HCT116 (cell line): ENCODE data around the gene SKI. TPM values are rescaled to one million over a fixed set of nuclear protein-coding genes. Genes with fewer than 3 reads are reported as not detected.

Source experiments
- ATAC-seq: fragments of 200-7000 bp; cut with Tn5 transposase; 2 replicates; pipeline ENCODE4 v1.9.1; 2020; ENCODE audit warnings: mild to moderate bottlenecking, moderate library complexity
- BruUV-seq: library from RNA; stranded (reverse); fragments of 400-500 nt; replicated peaks from 2 replicates; lab custom pipeline; 2021; lab: Mats Ljungman, UMichigan
- CTCF ChIA-PET: fragments of 300-600 bp; sonication (Branson Sonifier 250); formaldehyde crosslinking; loops from one replicate; lab custom pipeline; 2021; ENCODE audit warnings: antibody characterized with exemption; lab: Charles Lee
- POLR2A ChIA-PET: fragments of 300-600, 350-600 bp; sonication (Branson Sonifier 250); formaldehyde crosslinking; loops from one replicate; lab custom pipeline; 2021; ENCODE audit warnings: antibody characterized with exemption; lab: Charles Lee
- RAD21 ChIA-PET, 2 experiments: fragments of 300-600 bp; sonication (Branson Sonifier 250); formaldehyde crosslinking; loops; one replicate each; lab custom pipeline; 2023; ENCODE audit warnings: low total read pairs in 2 of 2; ENCODE audit not compliant: uncharacterized antibody in 2 of 2, unreplicated experiment in 2 of 2, low non-redundant PET in 1 of 2; lab: Charles Lee
- DNase-seq: peaks from one replicate; pipeline ENCODE4 v3.0.0-alpha.2; 2010; ENCODE audit warnings: low read depth, low spot score
- H2AFZ ChIP-seq: fragments of 200-600 bp; shearing (Covaris generic), sonication (generic); 2 replicates; pipeline ENCODE4 v1.6.1; 2017; ENCODE audit warnings: low read depth, mixed run types, mixed read lengths, antibody characterized with exemption, low read length; ENCODE audit not compliant: poor library complexity, severe bottlenecking
- H3K27ac ChIP-seq: 2 replicates; pipeline ENCODE4 v1.5.1; 2012; ENCODE audit warnings: low read depth, low read length
- H3K27me3 ChIP-seq: fragments of 200-600 bp; sonication (generic); 2 replicates; pipeline ENCODE4 v1.6.1; 2016; ENCODE audit warnings: mixed run types, low read length, mixed read lengths; ENCODE audit not compliant: insufficient read depth
- H3K36me3 ChIP-seq, 2 experiments: fragments of 200-500 bp in 1 of 2; fragments of 200-600 bp in 1 of 2; sonication (Bioruptor generic) in 1 of 2; sonication (generic) in 1 of 2; 2 replicates each; pipeline versions ENCODE4 v1.5.1 to v1.6.1; 2014 to 2016; ENCODE audit warnings: low read length in 2 of 2, inconsistent platforms in 1 of 2, mixed read lengths in 1 of 2, mixed run types in 1 of 2; ENCODE audit not compliant: insufficient read depth in 2 of 2, control insufficient read depth in 1 of 2
- H3K4me1 ChIP-seq, 2 experiments: fragments of 200-600 bp in 1 of 2; sonication (generic) in 1 of 2; 2 replicates each; pipeline versions ENCODE4 v1.5.1 to v1.6.1; 2012 to 2017; ENCODE audit warnings: low read length in 2 of 2, inconsistent platforms in 1 of 2, mild to moderate bottlenecking in 1 of 2, mixed read lengths in 1 of 2, mixed run types in 1 of 2, moderate library complexity in 1 of 2; ENCODE audit not compliant: insufficient read depth in 2 of 2, control insufficient read depth in 1 of 2
- H3K4me2 ChIP-seq: fragments of 200-600 bp; sonication (generic); 2 replicates; pipeline ENCODE4 v1.6.1; 2017; ENCODE audit warnings: mixed run types, low read length, mixed read lengths
- H3K4me3 ChIP-seq, 2 experiments: fragments of 200-600 bp in 1 of 2; sonication (generic) in 1 of 2; replicated peaks in 1 of 2; 2 replicates each; pipeline ENCODE4 v1.5.1; 2011 to 2016; ENCODE audit warnings: low read length in 2 of 2, control low read depth in 1 of 2, low read depth in 1 of 2, mild to moderate bottlenecking in 1 of 2, mixed read lengths in 1 of 2, mixed run types in 1 of 2
- H3K79me2 ChIP-seq: fragments of 200-600 bp; sonication (generic); 2 replicates; pipeline ENCODE4 v1.6.1; 2017; ENCODE audit warnings: mild to moderate bottlenecking, mixed run types, low read length, moderate library complexity, mixed read lengths; ENCODE audit not compliant: insufficient read depth
- H3K9ac ChIP-seq: fragments of 200-600 bp; sonication (generic); 2 replicates; pipeline ENCODE4 v1.6.1; 2016; ENCODE audit warnings: low read length, mixed read lengths
- H3K9me2 ChIP-seq: fragments of 200-600 bp; sonication (generic), shearing (Covaris generic); 2 replicates; pipeline ENCODE4 v1.6.1; 2017; ENCODE audit warnings: mixed run types, mild to moderate bottlenecking, moderate library complexity; ENCODE audit not compliant: insufficient read depth
- H3K9me3 ChIP-seq, 2 experiments: fragments of 200-500 bp in 1 of 2; fragments of 200-600 bp in 1 of 2; sonication (Bioruptor generic) in 1 of 2; sonication (generic) in 1 of 2; 2 replicates each; pipeline ENCODE4 v1.6.1; 2014 to 2017; ENCODE audit warnings: low read length in 2 of 2, mixed read lengths in 2 of 2, inconsistent platforms in 1 of 2, low read depth in 1 of 2, mild to moderate bottlenecking in 1 of 2, mixed run types in 1 of 2, moderate library complexity in 1 of 2; ENCODE audit not compliant: control insufficient read depth in 1 of 2, insufficient read depth in 1 of 2
- H4K20me1 ChIP-seq: fragments of 200-600 bp; sonication (generic), shearing (Covaris generic); 2 replicates; pipeline ENCODE4 v1.6.1; 2017; ENCODE audit warnings: mixed run types, mild to moderate bottlenecking, moderate library complexity; ENCODE audit not compliant: insufficient read depth
- CBX3 ChIP-seq: IDR thresholded peaks from 2 replicates; pipeline ENCODE4 v1.6.1; 2012; ENCODE audit warnings: low read depth
- CEBPB ChIP-seq: IDR thresholded peaks from 2 replicates; pipeline ENCODE4 v1.6.1; 2012; ENCODE audit warnings: low read depth
- CTCF ChIP-seq, 3 experiments: fragments of 200-600 bp in 1 of 3; sonication (generic) in 1 of 3; IDR thresholded peaks in 2 of 3; conservative IDR thresholded peaks in 1 of 3; 2 replicates each; pipeline ENCODE4 v1.5.1; 2012 to 2017; ENCODE audit warnings: low read depth in 2 of 3, low read length in 2 of 3, antibody characterized with exemption in 1 of 3, borderline replicate concordance in 1 of 3, control low read depth in 1 of 3, mild to moderate bottlenecking in 1 of 3, mixed read lengths in 1 of 3, mixed run types in 1 of 3, moderate library complexity in 1 of 3; ENCODE audit not compliant: insufficient read depth in 1 of 3
- EGR1 ChIP-seq: IDR thresholded peaks from 2 replicates; pipeline ENCODE4 v1.6.1; 2012; ENCODE audit warnings: low read depth
- EZH2 ChIP-seq: fragments of 200-600 bp; sonication (generic); IDR thresholded peaks from 2 replicates; pipeline ENCODE4 v1.6.1; 2017; ENCODE audit warnings: antibody characterized with exemption, mixed run types
- EZH2phosphoT487 ChIP-seq: fragments of 200-600 bp; IDR thresholded peaks from 2 replicates; pipeline ENCODE4 v1.6.1; 2018; ENCODE audit warnings: antibody characterized with exemption, borderline replicate concordance
- FOSL1 ChIP-seq: IDR thresholded peaks from 2 replicates; pipeline ENCODE4 v1.6.1; 2012; ENCODE audit warnings: low read depth
- RAD21 ChIP-seq: IDR thresholded peaks from 2 replicates; pipeline ENCODE4 v1.6.1; 2012; ENCODE audit warnings: low read depth, mild to moderate bottlenecking
- SIN3A ChIP-seq: IDR thresholded peaks from 2 replicates; pipeline ENCODE4 v1.6.1; 2012; ENCODE audit warnings: low read depth
- SP1 ChIP-seq: IDR thresholded peaks from 2 replicates; pipeline ENCODE4 v1.6.1; 2012; ENCODE audit warnings: low read depth
- SRF ChIP-seq: IDR thresholded peaks from 2 replicates; pipeline ENCODE4 v1.6.1; 2012; ENCODE audit warnings: low read depth
- TCF7L2 ChIP-seq: IDR thresholded peaks from 2 replicates; pipeline ENCODE4 v1.7.0; 2011; ENCODE audit warnings: borderline replicate concordance, inconsistent platforms; ENCODE audit not compliant: insufficient read depth, insufficient read length; ENCODE audit errors: extremely low read depth
- YY1 ChIP-seq: IDR thresholded peaks from 2 replicates; pipeline ENCODE4 v1.6.1; 2011; ENCODE audit warnings: low read length, low read depth, moderate library complexity, mild to moderate bottlenecking; ENCODE audit not compliant: insufficient replicate concordance; ENCODE audit errors: extremely low read depth
- ZNF274 ChIP-seq: fragments of 200-500 bp; sonication (Bioruptor generic); IDR thresholded peaks from 2 replicates; pipeline ENCODE4 v1.6.1; 2014; ENCODE audit warnings: mild to moderate bottlenecking, low read depth, low read length, inconsistent platforms
- intact Hi-C: fragments of 100-400 bp; cut with micrococcal nuclease; formaldehyde crosslinking; loops from 2 replicates; pipeline ENCODE4 v1.10.0; 2022
- total RNA-seq: library from RNA; stranded (reverse); gene quantifications from one replicate; pipeline ENCODE4 v1.2.1, GENCODE V29; 2021; ENCODE audit not compliant: unreplicated experiment
- TF ChIP-seq, protein P1 (sequence below): IDR thresholded peaks from 2 replicates; pipeline ENCODE4 v1.6.1; 2011; ENCODE audit warnings: mild to moderate bottlenecking, low read length, moderate library complexity; ENCODE audit not compliant: insufficient replicate concordance; ENCODE audit errors: extremely low read depth
- TF ChIP-seq, protein P2 (sequence below): IDR thresholded peaks from 2 replicates; pipeline ENCODE4 v1.6.1; 2012; ENCODE audit warnings: low read depth
- TF ChIP-seq, protein P3 (sequence below): IDR thresholded peaks from 2 replicates; pipeline ENCODE4 v1.6.1; 2012

The SKI gene
- total RNA-seq, 1 experiment from 2014 or later: 56.2 TPM

- TF ChIP-seq EGR1: no peak
- TF ChIP-seq, all 23 proteins: peak for 0
These were observed 96.6 kb downstream of the SKI start (continued) for GRCh38 chr1:2324553-2325366.

- Histone ChIP-seq H3K27me3 (peaks cover 3% of the 10 kb centered on the region; the same call in 1 of the 2 replicates), H3K27ac (no peak overlapping the region), H4K20me1 (no peaks in the 10 kb centered on the region), H3K9me3 (peaks cover 3 to 6% of the 10 kb centered on the region in 2 experiments; a peak in 2 of 4 replicates), H3K79me2 (no peaks in the 10 kb centered on the region), H2AFZ (no peak overlapping the region), H3K9me2 (no peaks in the 10 kb centered on the region), H3K4me3 (no peak overlapping the region), H3K4me2 (no peak overlapping the region), H3K4me1 (no peaks in the 10 kb centered on the region), H3K36me3 (no peaks in the 10 kb centered on the region), H3K9ac (no peak overlapping the region)
- DNase-seq (no peak), ATAC-seq (no peak)
- ChIA-PET CTCF (no interaction called here), POLR2A (no interaction called here), RAD21 (no interaction called here)
- BruUV-seq: no TSS peak
- intact Hi-C loops: no loop called here
- no peak for TF ChIP-seq SIN3A
- no peak for TF ChIP-seq EZH2
- TF ChIP-seq, protein P1, sequence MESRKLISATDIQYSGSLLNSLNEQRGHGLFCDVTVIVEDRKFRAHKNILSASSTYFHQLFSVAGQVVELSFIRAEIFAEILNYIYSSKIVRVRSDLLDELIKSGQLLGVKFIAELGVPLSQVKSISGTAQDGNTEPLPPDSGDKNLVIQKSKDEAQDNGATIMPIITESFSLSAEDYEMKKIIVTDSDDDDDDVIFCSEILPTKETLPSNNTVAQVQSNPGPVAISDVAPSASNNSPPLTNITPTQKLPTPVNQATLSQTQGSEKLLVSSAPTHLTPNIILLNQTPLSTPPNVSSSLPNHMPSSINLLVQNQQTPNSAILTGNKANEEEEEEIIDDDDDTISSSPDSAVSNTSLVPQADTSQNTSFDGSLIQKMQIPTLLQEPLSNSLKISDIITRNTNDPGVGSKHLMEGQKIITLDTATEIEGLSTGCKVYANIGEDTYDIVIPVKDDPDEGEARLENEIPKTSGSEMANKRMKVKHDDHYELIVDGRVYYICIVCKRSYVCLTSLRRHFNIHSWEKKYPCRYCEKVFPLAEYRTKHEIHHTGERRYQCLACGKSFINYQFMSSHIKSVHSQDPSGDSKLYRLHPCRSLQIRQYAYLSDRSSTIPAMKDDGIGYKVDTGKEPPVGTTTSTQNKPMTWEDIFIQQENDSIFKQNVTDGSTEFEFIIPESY: no peak
- TF ChIP-seq, protein P2, sequence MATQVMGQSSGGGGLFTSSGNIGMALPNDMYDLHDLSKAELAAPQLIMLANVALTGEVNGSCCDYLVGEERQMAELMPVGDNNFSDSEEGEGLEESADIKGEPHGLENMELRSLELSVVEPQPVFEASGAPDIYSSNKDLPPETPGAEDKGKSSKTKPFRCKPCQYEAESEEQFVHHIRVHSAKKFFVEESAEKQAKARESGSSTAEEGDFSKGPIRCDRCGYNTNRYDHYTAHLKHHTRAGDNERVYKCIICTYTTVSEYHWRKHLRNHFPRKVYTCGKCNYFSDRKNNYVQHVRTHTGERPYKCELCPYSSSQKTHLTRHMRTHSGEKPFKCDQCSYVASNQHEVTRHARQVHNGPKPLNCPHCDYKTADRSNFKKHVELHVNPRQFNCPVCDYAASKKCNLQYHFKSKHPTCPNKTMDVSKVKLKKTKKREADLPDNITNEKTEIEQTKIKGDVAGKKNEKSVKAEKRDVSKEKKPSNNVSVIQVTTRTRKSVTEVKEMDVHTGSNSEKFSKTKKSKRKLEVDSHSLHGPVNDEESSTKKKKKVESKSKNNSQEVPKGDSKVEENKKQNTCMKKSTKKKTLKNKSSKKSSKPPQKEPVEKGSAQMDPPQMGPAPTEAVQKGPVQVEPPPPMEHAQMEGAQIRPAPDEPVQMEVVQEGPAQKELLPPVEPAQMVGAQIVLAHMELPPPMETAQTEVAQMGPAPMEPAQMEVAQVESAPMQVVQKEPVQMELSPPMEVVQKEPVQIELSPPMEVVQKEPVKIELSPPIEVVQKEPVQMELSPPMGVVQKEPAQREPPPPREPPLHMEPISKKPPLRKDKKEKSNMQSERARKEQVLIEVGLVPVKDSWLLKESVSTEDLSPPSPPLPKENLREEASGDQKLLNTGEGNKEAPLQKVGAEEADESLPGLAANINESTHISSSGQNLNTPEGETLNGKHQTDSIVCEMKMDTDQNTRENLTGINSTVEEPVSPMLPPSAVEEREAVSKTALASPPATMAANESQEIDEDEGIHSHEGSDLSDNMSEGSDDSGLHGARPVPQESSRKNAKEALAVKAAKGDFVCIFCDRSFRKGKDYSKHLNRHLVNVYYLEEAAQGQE: no peak
- TF ChIP-seq YY1: no peak
- TF ChIP-seq FOSL1: no peak
- no peak for TF ChIP-seq ZNF274
- no peak for TF ChIP-seq RAD21
- no peak for TF ChIP-seq CEBPB
- no peak for TF ChIP-seq TCF7L2
- TF ChIP-seq CBX3: no peak
- no peak for TF ChIP-seq SRF
- TF ChIP-seq CTCF (IDR thresholded peaks at IDR 0.05 in 2 of 3, conservative IDR thresholded peaks at IDR 0.05 in 1 of 3; ENCODE audit: borderline replicate concordance in 1 of 3, insufficient read depth in 1 of 3, low read depth in 2 of 3, low read length in 2 of 3): no peak
- no peak for TF ChIP-seq SP1
- no peak for TF ChIP-seq EZH2phosphoT487
- TF ChIP-seq, protein P3, sequence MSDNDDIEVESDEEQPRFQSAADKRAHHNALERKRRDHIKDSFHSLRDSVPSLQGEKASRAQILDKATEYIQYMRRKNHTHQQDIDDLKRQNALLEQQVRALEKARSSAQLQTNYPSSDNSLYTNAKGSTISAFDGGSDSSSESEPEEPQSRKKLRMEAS: no peak
These were observed 98.4 kb downstream of the SKI start for GRCh38 chr1:2326524-2326923.
